ENCODE results near the gene GATAD2A. TPM values are rescaled to one million over a fixed set of nuclear protein-coding genes. Genes with fewer than 3 reads are reported as not detected.

The GATAD2A gene
- total and polyA plus RNA-seq, 7 donors, result 18.5 to 138 (median 30.2) TPM

DNA sequence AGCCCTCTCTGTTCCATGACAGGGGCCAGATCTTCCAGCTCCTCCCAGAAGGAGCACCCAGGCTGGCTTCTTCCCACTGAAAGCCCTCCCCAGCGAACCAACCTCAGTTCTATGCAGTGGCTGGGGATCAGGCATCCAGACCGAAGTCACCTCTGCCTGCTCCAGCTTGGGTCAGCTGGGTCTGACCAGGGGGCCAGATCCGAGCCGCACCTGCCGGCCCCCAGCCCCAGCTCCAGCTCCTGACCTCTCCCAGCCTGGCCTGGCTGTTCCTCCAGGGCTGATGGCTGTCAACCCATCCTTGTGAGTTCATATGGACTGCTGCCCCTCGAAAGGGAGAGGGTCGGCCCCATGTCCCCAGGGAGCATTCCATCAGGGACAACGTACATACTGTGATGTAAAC is 101.9 kb downstream of the GATAD2A start:
- no peak for DNase-seq
- no peaks in the 10 kb centered on the region for H3K27me3 ChIP-seq
- TF ChIP-seq POLR2AphosphoS5 (IDR thresholded peaks at IDR 0.05), result no peak
- TF ChIP-seq, protein P1, sequence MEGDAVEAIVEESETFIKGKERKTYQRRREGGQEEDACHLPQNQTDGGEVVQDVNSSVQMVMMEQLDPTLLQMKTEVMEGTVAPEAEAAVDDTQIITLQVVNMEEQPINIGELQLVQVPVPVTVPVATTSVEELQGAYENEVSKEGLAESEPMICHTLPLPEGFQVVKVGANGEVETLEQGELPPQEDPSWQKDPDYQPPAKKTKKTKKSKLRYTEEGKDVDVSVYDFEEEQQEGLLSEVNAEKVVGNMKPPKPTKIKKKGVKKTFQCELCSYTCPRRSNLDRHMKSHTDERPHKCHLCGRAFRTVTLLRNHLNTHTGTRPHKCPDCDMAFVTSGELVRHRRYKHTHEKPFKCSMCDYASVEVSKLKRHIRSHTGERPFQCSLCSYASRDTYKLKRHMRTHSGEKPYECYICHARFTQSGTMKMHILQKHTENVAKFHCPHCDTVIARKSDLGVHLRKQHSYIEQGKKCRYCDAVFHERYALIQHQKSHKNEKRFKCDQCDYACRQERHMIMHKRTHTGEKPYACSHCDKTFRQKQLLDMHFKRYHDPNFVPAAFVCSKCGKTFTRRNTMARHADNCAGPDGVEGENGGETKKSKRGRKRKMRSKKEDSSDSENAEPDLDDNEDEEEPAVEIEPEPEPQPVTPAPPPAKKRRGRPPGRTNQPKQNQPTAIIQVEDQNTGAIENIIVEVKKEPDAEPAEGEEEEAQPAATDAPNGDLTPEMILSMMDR (IDR thresholded peaks at IDR 0.05), result no peak
- no peak for TF ChIP-seq POLR2A (IDR thresholded peaks at IDR 0.05)
- no peak for TF ChIP-seq EP300 (IDR thresholded peaks at IDR 0.05)
- peaks cover 10 to 52% (median 22%) of the 10 kb centered on the region in 4 donors for H3K36me3 ChIP-seq
- no peaks in the 10 kb centered on the region for H3K9me3 ChIP-seq
- no peak overlapping the region for H3K27ac ChIP-seq
- no peaks in the 10 kb centered on the region for H3K4me1 ChIP-seq
- WGBS, 2 donors, result 95% methylated on average over 8 of the region's 8 CpGs
- intact Hi-C loops (cut with DNase I), result no loop called here
- no peak overlapping the region for H3K4me3 ChIP-seq

DNA sequence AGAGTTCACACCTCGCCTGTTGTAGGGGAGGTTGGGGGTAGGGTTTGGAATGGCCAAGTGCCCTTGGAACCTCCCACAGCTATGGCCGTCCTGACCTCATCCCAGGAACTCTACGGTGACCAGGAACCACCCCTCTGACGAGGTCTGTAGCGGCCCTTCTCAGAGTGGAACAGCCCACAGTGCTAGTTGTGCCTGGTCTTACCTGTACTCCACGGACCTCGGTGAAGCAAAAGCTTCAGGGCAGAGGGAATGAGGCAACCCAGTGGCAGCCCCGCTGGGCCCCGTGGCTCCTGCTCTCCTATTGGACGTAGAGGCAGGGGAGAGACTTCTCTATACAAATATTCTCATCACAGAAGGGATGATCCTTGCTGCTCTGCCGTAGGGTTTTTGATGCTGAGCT is 102.7 kb downstream of the GATAD2A start:
- no peak for DNase-seq
- TF ChIP-seq EP300 (IDR thresholded peaks at IDR 0.05), result no peak
- no peak for TF ChIP-seq POLR2A (IDR thresholded peaks at IDR 0.05)
- TF ChIP-seq, protein P1 (IDR thresholded peaks at IDR 0.05), result no peak
- TF ChIP-seq POLR2AphosphoS5 (IDR thresholded peaks at IDR 0.05), result no peak
- H3K36me3 ChIP-seq, result peaks cover 10 to 44% (median 18%) of the 10 kb centered on the region in 4 donors
- no peaks in the 10 kb centered on the region for H3K27me3 ChIP-seq
- H3K4me3 ChIP-seq, result no peak overlapping the region
- no peaks in the 10 kb centered on the region for H3K4me1 ChIP-seq
- intact Hi-C loops (cut with DNase I), result no loop called here
- no peaks in the 10 kb centered on the region for H3K9me3 ChIP-seq
- no peak overlapping the region for H3K27ac ChIP-seq
- 87 to 91% methylated on average over 11 of the region's 11 CpGs for WGBS, 2 donors

DNA sequence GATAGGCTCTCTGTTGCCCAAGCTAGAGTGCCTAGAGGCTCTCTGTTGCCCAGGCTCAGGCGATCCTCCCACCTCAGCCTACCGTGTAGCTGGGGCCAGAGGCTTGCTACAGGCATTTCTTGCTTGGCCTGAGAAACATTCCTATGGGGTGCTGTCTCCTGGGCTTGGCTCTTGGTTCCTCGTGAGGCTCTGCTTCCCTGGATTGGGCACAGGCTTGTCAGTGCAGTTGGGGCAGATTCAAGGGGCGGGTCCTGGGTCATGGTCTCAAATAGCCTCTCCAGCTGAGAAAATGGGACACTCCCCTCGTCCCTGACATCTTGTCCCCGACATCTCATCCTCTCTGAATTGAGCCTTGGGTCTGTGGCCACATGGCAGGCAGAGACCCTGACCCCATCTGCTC is 105.0 kb downstream of the GATAD2A start:
- 46 to 53% methylated on average over 6 of the region's 6 CpGs for WGBS, 2 donors
- Histone ChIP-seq H3K4me1 (peaks cover 0 to 15% (median 14%) of the 10 kb centered on the region in 4 donors), H3K9me3 (no peaks in the 10 kb centered on the region), H3K27me3 (no peaks in the 10 kb centered on the region), H3K4me3 (no peak overlapping the region), H3K27ac (no peak overlapping the region), H3K36me3 (peaks cover 3 to 24% (median 11%) of the 10 kb centered on the region in 4 donors)
- intact Hi-C loops (cut with DNase I), result loop anchor here (10.0 kb wide), 1 partner anchor 316 kb away; the partner anchor contains the start of genes BORCS8 and RFXANK
- DNase-seq, result no peak
- TF ChIP-seq POLR2AphosphoS5 (IDR thresholded peaks at IDR 0.05) (no peak), EP300 (IDR thresholded peaks at IDR 0.05) (no peak), POLR2A (IDR thresholded peaks at IDR 0.05) (no peak)
- TF ChIP-seq, protein P1 (IDR thresholded peaks at IDR 0.05), result no peak

DNA sequence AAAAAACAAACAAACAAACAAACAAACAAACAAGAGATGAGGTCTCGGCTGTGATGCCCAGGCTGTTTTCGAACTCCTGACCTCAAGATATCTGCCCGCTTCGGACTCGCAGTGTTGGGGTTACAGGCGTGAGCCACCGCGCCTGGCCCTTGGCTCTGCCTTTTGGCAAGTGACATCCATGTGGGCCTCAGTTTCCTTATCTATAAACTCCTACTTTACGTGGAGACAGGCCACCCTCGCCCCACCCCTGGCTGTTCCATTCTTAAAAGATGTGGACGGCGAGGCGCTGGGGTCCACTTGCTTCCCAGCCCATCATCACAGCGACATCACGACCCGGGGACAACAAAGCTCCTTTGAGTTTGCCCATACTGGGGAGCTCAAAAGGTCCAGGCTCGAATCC is 108.2 kb downstream of the GATAD2A start:
- no peaks in the 10 kb centered on the region for H3K27me3 ChIP-seq
- peaks cover 0 to 2% (median 0%) of the 10 kb centered on the region in 4 donors for H3K36me3 ChIP-seq
- H3K9me3 ChIP-seq, result no peaks in the 10 kb centered on the region
- peak overlapping the region in 3 of 4 donors; percentile 73 to 90 (median 88) for H3K27ac ChIP-seq
- peak overlapping the region; percentile 16 to 43 (median 36) for H3K4me3 ChIP-seq
- intact Hi-C loops (cut with DNase I), result loop anchor here (10.0 kb wide), 1 partner anchor 319 kb away; the partner anchor contains the start of genes BORCS8 and RFXANK
- TF ChIP-seq EP300 (IDR thresholded peaks at IDR 0.05) (no peak), POLR2AphosphoS5 (IDR thresholded peaks at IDR 0.05) (no peak), POLR2A (IDR thresholded peaks at IDR 0.05) (no peak)
- TF ChIP-seq, protein P1 (IDR thresholded peaks at IDR 0.05), result no peak
- no peak for DNase-seq
- WGBS, 2 donors, result 89 to 94% methylated on average over 17 of the region's 17 CpGs
- peaks cover 0 to 40% (median 37%) of the 10 kb centered on the region in 4 donors for H3K4me1 ChIP-seq

Data from sigmoid colon (tissue), 7 donors.